Activated CD8-positive, alpha-beta memory T cell treated with anti-CD3 and anti-CD28 coated beads, Interleukin-2, amount 50 U/mL, for 48 hours (primary cell): Measurements from ENCODE around the gene BAIAP2.

ENCODE experiments used
- DNase-seq: peaks from one replicate; pipeline ENCODE4 v3.0.0-alpha.2; 2020

Gene BAIAP2

GRCh38 chr17:81128774-81129173 is 93.8 kb downstream of the BAIAP2 start:
- DNase-seq = no peak

GRCh38 chr17:81129289-81129688 is 94.3 kb downstream of the BAIAP2 start:
- no peak for DNase-seq

GRCh38 chr17:81129711-81130367 is 94.9 kb downstream of the BAIAP2 start:
- no peak for DNase-seq

GRCh38 chr17:81130385-81131361 is 95.7 kb downstream of the BAIAP2 start:
- DNase-seq = no peak

GRCh38 chr17:81131486-81132196 is 96.7 kb downstream of the BAIAP2 start:
- DNase-seq = no peak

- DNase-seq = no peak
These were observed 97.2 kb downstream of the BAIAP2 start for GRCh38 chr17:81132197-81132540.

GRCh38 chr17:81132770-81133723 is 98.1 kb downstream of the BAIAP2 start:
- no peak for DNase-seq

- no peak for DNase-seq
These were observed 99.3 kb downstream of the BAIAP2 start for GRCh38 chr17:81134064-81134781.

- DNase-seq = no peak
These were observed 100.7 kb downstream of the BAIAP2 start for GRCh38 chr17:81135505-81136278.

- no peak for DNase-seq
These were observed 101.4 kb downstream of the BAIAP2 start for GRCh38 chr17:81136366-81136765.

- no peak for DNase-seq
These were observed 102.3 kb downstream of the BAIAP2 start for GRCh38 chr17:81137248-81137647.

- no peak for DNase-seq
These were observed 103.1 kb downstream of the BAIAP2 start for GRCh38 chr17:81138083-81138482.

GRCh38 chr17:81138500-81138899 is 103.5 kb downstream of the BAIAP2 start:
- DNase-seq = no peak

- no peak for DNase-seq
These were observed 104.5 kb downstream of the BAIAP2 start for GRCh38 chr17:81139428-81139827.

- no peak for DNase-seq
These were observed 105.1 kb downstream of the BAIAP2 start for GRCh38 chr17:81140018-81140417.

GRCh38 chr17:81140695-81141094 is 105.7 kb downstream of the BAIAP2 start:
- DNase-seq = no peak

GRCh38 chr17:81142301-81143199 is 107.6 kb downstream of the BAIAP2 start:
- peak; percentile 79 for DNase-seq

GRCh38 chr17:81143200-81143527 is 108.2 kb downstream of the BAIAP2 start:
- DNase-seq = no peak

- DNase-seq = no peak
These were observed 108.9 kb downstream of the BAIAP2 start for GRCh38 chr17:81143717-81144422.
